H1 (cell line): ENCODE results near the gene NOS3.
A peak's percentile ranks its signal among the peaks of the same experiment; 100 is the strongest.

Experiments
- BCL11A ChIP-seq, 2 experiments: IDR thresholded peaks; one replicate each; pipeline ENCODE4 v1.6.1; 2011; ENCODE audit warnings: low read depth in 2 of 2, low read length in 2 of 2, mild to moderate bottlenecking in 2 of 2
- BRCA1 ChIP-seq: IDR thresholded peaks from 2 replicates; pipeline ENCODE4 v1.6.1; 2012; ENCODE audit warnings: low read depth, low read length, improper control_type of control experiment
- CEBPB ChIP-seq: IDR thresholded peaks from 2 replicates; pipeline ENCODE4 v1.6.1; 2012; ENCODE audit warnings: low read depth, low read length
- CTCF ChIP-seq, 3 experiments: IDR thresholded peaks; 1 replicate in 2 of 3; 2 replicates in 1 of 3; pipeline versions ENCODE4 v1.5.1 to v1.6.1; 2011; ENCODE audit warnings: low read length in 3 of 3, mild to moderate bottlenecking in 3 of 3, inconsistent platforms in 2 of 3, low read depth in 1 of 3, moderate library complexity in 1 of 3; ENCODE audit not compliant: insufficient read depth in 1 of 3; ENCODE audit errors: control extremely low read depth in 1 of 3
- EZH2 ChIP-seq: fragments of 200-600 bp; sonication (generic); IDR thresholded peaks from 2 replicates; pipeline ENCODE4 v1.7.1; 2012; ENCODE audit warnings: low read depth, mild to moderate bottlenecking, moderate library complexity, low read length, inconsistent platforms; ENCODE audit not compliant: severe bottlenecking
- FOSL1 ChIP-seq: IDR thresholded peaks from 2 replicates; pipeline ENCODE4 v1.6.1; 2011; ENCODE audit warnings: mild to moderate bottlenecking, low read depth, low read length, moderate library complexity; ENCODE audit not compliant: insufficient read depth
- KDM1A ChIP-seq: fragments of 200-600, 300-600 bp; sonication (generic); IDR thresholded peaks from 2 replicates; pipeline ENCODE4 v1.7.1; 2016; ENCODE audit warnings: mild to moderate bottlenecking, low read length, borderline replicate concordance
- MAX ChIP-seq: IDR thresholded peaks from 2 replicates; pipeline ENCODE4 v1.6.1; 2012; ENCODE audit warnings: inconsistent platforms
- POLR2A ChIP-seq, 2 experiments: IDR thresholded peaks; 1 replicate in 1 of 2; 2 replicates in 1 of 2; pipeline ENCODE4 v1.6.1; 2011; ENCODE audit warnings: low read depth in 2 of 2, low read length in 2 of 2, mild to moderate bottlenecking in 2 of 2; ENCODE audit errors: control extremely low read depth in 1 of 2
- POLR2AphosphoS5 ChIP-seq: IDR thresholded peaks from 2 replicates; pipeline ENCODE4 v1.6.1; 2011; ENCODE audit warnings: low read depth, low read length
- RFX5 ChIP-seq: IDR thresholded peaks from 2 replicates; pipeline ENCODE4 v1.6.1; 2011; ENCODE audit warnings: low read depth, low read length, improper control_type of control experiment, borderline replicate concordance
- SAP30 ChIP-seq: fragments of 300-600 bp; sonication (generic); IDR thresholded peaks from 2 replicates; pipeline ENCODE4 v1.7.1; 2012; ENCODE audit warnings: low read length, moderate library complexity, mild to moderate bottlenecking, inconsistent platforms; ENCODE audit not compliant: insufficient read depth, insufficient replicate concordance

- TF ChIP-seq EZH2 (no peak), MAX (no peak), RFX5 (no peak), CTCF (IDR thresholded peaks at IDR 0.05; ENCODE audit: control extremely low read depth in 1 of 3, insufficient read depth in 1 of 3, low read depth in 1 of 3, low read length in 3 of 3) (no peak), BRCA1 (no peak), KDM1A (no peak), CEBPB (0 out of 2 replicates have a peak, but pooled peaks have one; percentile 7), POLR2A (IDR thresholded peaks at IDR 0.05; ENCODE audit: control extremely low read depth in 1 of 2, low read depth in 2 of 2, low read length in 2 of 2) (no peak), BCL11A (IDR thresholded peaks at IDR 0.05; ENCODE audit: low read depth in 2 of 2, low read length in 2 of 2) (no peak), FOSL1 (no peak), POLR2AphosphoS5 (no peak), SAP30 (no peak)
These were observed 20.4 kb upstream of the NOS3 start for GRCh38 chr7:150970424-150970823.
